B cell (primary cell): ENCODE data around the gene ERBB2. TPM values are rescaled to one million over a fixed set of nuclear protein-coding genes. Genes with fewer than 3 reads are reported as not detected.

Experiments used
- ATAC-seq: fragments of 200-7000 bp; cut with Tn5 transposase; one replicate; pipeline ENCODE4 v1.10.0; 2021; ENCODE audit warnings: low read depth, mild to moderate bottlenecking, moderate number of reproducible peaks, moderate library complexity
- CTCF ChIA-PET: fragments of 350-600 bp; sonication (Branson Sonifier 250); formaldehyde crosslinking; loops from one replicate; lab custom pipeline; 2021; ENCODE audit warnings: antibody characterized with exemption, inconsistent platforms; lab: Charles Lee
- POLR2A ChIA-PET: fragments of 350-600 bp; sonication (Branson Sonifier 250); formaldehyde crosslinking; loops from one replicate; lab custom pipeline; 2021; ENCODE audit warnings: antibody characterized with exemption; lab: Charles Lee
- DNase-seq: peaks from one replicate; pipeline ENCODE4 v3.0.0; 2013
- H2AFZ ChIP-seq: 2 replicates; pipeline ENCODE4 v1.6.1; 2012; ENCODE audit warnings: mild to moderate bottlenecking, low read depth, low read length; ENCODE audit not compliant: insufficient read depth, poor library complexity, severe bottlenecking
- H3K27ac ChIP-seq, 2 donors: 1 replicate in 1 of 2; 2 replicates in 1 of 2; pipeline ENCODE4 v1.5.1; 2012 to 2013; ENCODE audit warnings: low read length in 2 of 2, mild to moderate bottlenecking in 2 of 2, moderate library complexity in 1 of 2
- H3K27me3 ChIP-seq, 4 experiments: fragments of 200-600 bp in 1 of 4; sonication (generic) in 1 of 4; replicated peaks in 1 of 4; 1 replicate in 2 of 4; 2 replicates in 2 of 4; pipeline versions ENCODE4 v1.6.1 to v1.7.0; 2013 to 2016; ENCODE audit warnings: low read length in 3 of 4, mild to moderate bottlenecking in 2 of 4, mixed read lengths in 1 of 4, moderate library complexity in 1 of 4; ENCODE audit not compliant: insufficient read depth in 4 of 4, control insufficient read depth in 3 of 4; ENCODE audit errors: control extremely low read depth in 1 of 4
- H3K36me3 ChIP-seq, 2 experiments: replicated peaks in 1 of 2; 1 replicate in 1 of 2; 2 replicates in 1 of 2; pipeline versions ENCODE4 v1.6.1 to v1.7.1; 2013; ENCODE audit warnings: low read length in 1 of 2; ENCODE audit not compliant: insufficient read depth in 2 of 2, control insufficient read depth in 1 of 2; ENCODE audit errors: control extremely low read depth in 1 of 2, extremely low read depth in 1 of 2
- H3K4me1 ChIP-seq, 2 donors: fragments of 200-600 bp in 1 of 2; sonication (generic) in 1 of 2; 1 replicate in 1 of 2; 2 replicates in 1 of 2; pipeline versions ENCODE4 v1.5.1 to v1.6.1; 2013 to 2017; ENCODE audit warnings: low read length in 2 of 2; ENCODE audit not compliant: control insufficient read depth in 2 of 2, insufficient read depth in 2 of 2
- H3K4me2 ChIP-seq: replicated peaks from 2 replicates; pipeline ENCODE3; 2012; ENCODE audit warnings: mild to moderate bottlenecking, low read depth, low read length; ENCODE audit not compliant: poor library complexity, severe bottlenecking
- H3K4me3 ChIP-seq, 5 experiments: fragments of 200-600 bp in 1 of 5; sonication (generic) in 1 of 5; 1 replicate in 3 of 5; 2 replicates in 2 of 5; pipeline versions ENCODE4 v1.5.1 to v1.7.0; 2011 to 2016; ENCODE audit warnings: low read length in 4 of 5, mild to moderate bottlenecking in 4 of 5, low read depth in 2 of 5, control low read depth in 1 of 5, moderate library complexity in 1 of 5; ENCODE audit not compliant: insufficient read depth in 1 of 5; ENCODE audit errors: control extremely low read depth in 1 of 5, extremely low read depth in 1 of 5
- H3K79me2 ChIP-seq: fragments of 200-600 bp; sonication (generic); one replicate; pipeline ENCODE4 v1.6.0; 2016; ENCODE audit warnings: low read length; ENCODE audit not compliant: control insufficient read depth, insufficient read depth
- H3K9ac ChIP-seq: fragments of 200-600 bp; sonication (generic); 2 replicates; pipeline ENCODE4 v1.6.1; 2017; ENCODE audit warnings: mild to moderate bottlenecking, low read length, moderate library complexity
- H3K9me3 ChIP-seq, 3 donors: one replicate each; pipeline versions ENCODE4 v1.6.1 to v1.7.1; 2013; ENCODE audit warnings: low read length in 2 of 3; ENCODE audit not compliant: control insufficient read depth in 2 of 3, insufficient read depth in 1 of 3; ENCODE audit errors: control extremely low read depth in 1 of 3
- H4K20me1 ChIP-seq: 2 replicates; pipeline ENCODE4 v1.6.0; 2012; ENCODE audit warnings: mild to moderate bottlenecking, low read length; ENCODE audit not compliant: insufficient read depth, control insufficient read depth, poor library complexity, severe bottlenecking
- H3K27ac Mint-ChIP-seq: one replicate; pipeline ENCODE4 v1.8.0; 2021; ENCODE audit warnings: mixed read lengths
- H3K27me3 Mint-ChIP-seq: one replicate; pipeline ENCODE4 v1.8.0; 2021; ENCODE audit warnings: mixed read lengths
- H3K4me1 Mint-ChIP-seq: one replicate; pipeline ENCODE4 v1.8.0; 2021; ENCODE audit warnings: mixed read lengths
- H3K4me3 Mint-ChIP-seq: one replicate; pipeline ENCODE4 v1.8.0; 2021; ENCODE audit warnings: mixed read lengths
- H3K9me3 Mint-ChIP-seq: one replicate; pipeline ENCODE4 v1.8.0; 2022; ENCODE audit warnings: mixed read lengths; ENCODE audit not compliant: insufficient read depth
- CTCF ChIP-seq: fragments of 200-600 bp; IDR thresholded peaks from one replicate; pipeline ENCODE4 v1.8.0; 2022; ENCODE audit warnings: antibody characterized with exemption, mild to moderate bottlenecking
- EZH2 ChIP-seq: IDR thresholded peaks from 2 replicates; pipeline ENCODE4 v1.6.1; 2012; ENCODE audit warnings: borderline replicate concordance, low read depth, mild to moderate bottlenecking, moderate library complexity, low read length; ENCODE audit not compliant: insufficient read depth, poor library complexity, severe bottlenecking
- WGBS: methylation state at CpG from one replicate; pipeline ENCODE4 v1.1.5; 2013; ENCODE audit warnings: missing lambda C conversion rate; ENCODE audit not compliant: insufficient coverage; 5-methylcytosine and 5-hydroxymethylcytosine counted together
- intact Hi-C: fragments of 100-400 bp; cut with micrococcal nuclease; formaldehyde crosslinking; loops from one replicate; pipeline ENCODE4 v1.10.0; 2022
- polyA plus RNA-seq: library from polyadenylated mRNA; depleted of rRNA; stranded (reverse); fragments of >200 nt; gene quantifications from 2 replicates; pipeline ENCODE4 v1.2.3, GENCODE V29; 2012
- total RNA-seq, 2 donors: library from RNA; stranded (reverse); fragments of 120-200 nt in 1 of 2; gene quantifications; 1 replicate in 1 of 2; 2 replicates in 1 of 2; pipeline versions ENCODE4 v1.2.3 to v1.2.4, GENCODE V29; 2013 to 2022

Gene ERBB2
- total and polyA plus RNA-seq, 2 donors (not counting 1 experiment from before 2014, with no cell fraction given), result 3.2 to 8.4 TPM

GRCh38 chr17:39726617-39727016 is 26.8 kb downstream of the ERBB2 start:
- intact Hi-C loops, result no loop called here
- no peak overlapping the region for H3K9ac ChIP-seq
- TF ChIP-seq CTCF (no peak), EZH2 (no peak)
- H2AFZ ChIP-seq, result no peak overlapping the region
- peaks cover 26% of the 10 kb centered on the region for H4K20me1 ChIP-seq
- peaks cover 36% of the 10 kb centered on the region for H3K79me2 ChIP-seq
- H3K27me3 Mint-ChIP-seq, result no peaks in the 10 kb centered on the region
- no peak overlapping the region for H3K4me3 ChIP-seq
- H3K4me1 ChIP-seq, result peaks cover 11 to 17% of the 10 kb centered on the region in 2 donors
- peaks cover 0 to 27% of the 10 kb centered on the region in 2 experiments for H3K36me3 ChIP-seq
- H3K9me3 ChIP-seq, result peaks cover 0 to 3% (median 0%) of the 10 kb centered on the region in 3 donors
- DNase-seq (no peak), ATAC-seq (no peak)
- H3K4me3 Mint-ChIP-seq, result no peak overlapping the region
- H3K27ac ChIP-seq, result no peak overlapping the region
- CTCF ChIA-PET, result interaction anchor here (0.6 kb wide), 1 partner anchor 103 kb away, joined by 3 read pairs; no protein-coding TSS in a partner anchor
- peaks cover 26% of the 10 kb centered on the region for H3K4me1 Mint-ChIP-seq
- POLR2A ChIA-PET, result no interaction called here
- no peak overlapping the region for H3K4me2 ChIP-seq
- 95% methylated on average over 9 of the region's 9 CpGs for WGBS
- H3K27ac Mint-ChIP-seq, result no peak overlapping the region
- H3K27me3 ChIP-seq, result no peaks in the 10 kb centered on the region
- no peaks in the 10 kb centered on the region for H3K9me3 Mint-ChIP-seq

- H3K4me3 ChIP-seq, result no peak overlapping the region
- 91% methylated on average over 9 of the region's 10 CpGs for WGBS
- H3K9me3 Mint-ChIP-seq, result no peaks in the 10 kb centered on the region
- peaks cover 28% of the 10 kb centered on the region for H3K4me1 Mint-ChIP-seq
- peaks cover 0 to 27% of the 10 kb centered on the region in 2 experiments for H3K36me3 ChIP-seq
- H3K4me3 Mint-ChIP-seq, result no peak overlapping the region
- no peak for TF ChIP-seq CTCF
- TF ChIP-seq EZH2, result no peak
- no peaks in the 10 kb centered on the region for H3K27me3 ChIP-seq
- H3K9me3 ChIP-seq, result peaks cover 0 to 3% (median 0%) of the 10 kb centered on the region in 3 donors
- ATAC-seq, result no peak
- H3K27ac Mint-ChIP-seq, result no peak overlapping the region
- DNase-seq, result no peak
- H3K4me1 ChIP-seq, result peaks cover 11 to 17% of the 10 kb centered on the region in 2 donors
- intact Hi-C loops, result no loop called here
- POLR2A ChIA-PET, result no interaction called here
- H2AFZ ChIP-seq, result no peak overlapping the region
- H3K27me3 Mint-ChIP-seq, result no peaks in the 10 kb centered on the region
- H3K27ac ChIP-seq, result no peak overlapping the region
- no peak overlapping the region for H3K9ac ChIP-seq
- H4K20me1 ChIP-seq, result peaks cover 26% of the 10 kb centered on the region
- H3K79me2 ChIP-seq, result peaks cover 36% of the 10 kb centered on the region
- CTCF ChIA-PET, result interaction anchor here (1.2 kb wide), 1 partner anchor 99 kb away, joined by 4 read pairs; no protein-coding TSS in a partner anchor
- H3K4me2 ChIP-seq, result no peak overlapping the region
These were observed 27.7 kb downstream of the ERBB2 start for GRCh38 chr17:39727556-39727955.
